HEK293 (cell line): ENCODE measurements around the gene RMP24.

ENCODE experiments used
- CTCF ChIA-PET: fragments of 350-600 bp; formaldehyde crosslinking; extraction: SDS; loops from one replicate; lab custom pipeline; 2021; ENCODE audit warnings: antibody characterized with exemption; lab: Yijun Ruan, JAX
- POLR2A ChIA-PET: fragments of 300-600 bp; formaldehyde crosslinking; extraction: SDS; loops from one replicate; lab custom pipeline; 2020; ENCODE audit warnings: antibody characterized with exemption, inconsistent platforms; lab: Yijun Ruan, JAX
- H3K27ac ChIP-seq: fragments of 200-500 bp; sonication (Bioruptor generic); 2 replicates; pipeline ENCODE4 v1.5.1; 2014; ENCODE audit warnings: low read depth, low read length, control low read depth, inconsistent platforms; ENCODE audit errors: extremely low read depth
- H3K36me3 ChIP-seq, 2 experiments: fragments of 200-500 bp in 1 of 2; sonication (Bioruptor generic) in 1 of 2; 1 replicate in 1 of 2; 2 replicates in 1 of 2; pipeline ENCODE4 v1.5.1; 2014 to 2017; ENCODE audit warnings: inconsistent platforms in 2 of 2, low read length in 2 of 2; ENCODE audit not compliant: control insufficient read depth in 2 of 2, insufficient read depth in 1 of 2
- H3K4me1 ChIP-seq: fragments of 200-500 bp; sonication (Bioruptor generic); 2 replicates; pipeline ENCODE4 v1.5.1; 2014; ENCODE audit warnings: mild to moderate bottlenecking, low read length, inconsistent platforms; ENCODE audit not compliant: control insufficient read depth, insufficient read depth
- H3K4me3 ChIP-seq: 2 replicates; pipeline ENCODE4 v1.5.1; 2011; ENCODE audit warnings: low read depth, mild to moderate bottlenecking, control low read depth, low read length, moderate library complexity
- H3K9me3 ChIP-seq: fragments of 200-500 bp; sonication (Bioruptor generic); 2 replicates; pipeline ENCODE4 v1.5.1; 2014; ENCODE audit warnings: low read depth, low read length, inconsistent platforms; ENCODE audit not compliant: control insufficient read depth, insufficient read depth
- EGR2 ChIP-seq: fragments of 450-650 bp; formaldehyde crosslinking; IDR thresholded peaks from 2 replicates; pipeline ENCODE4 v1.5.1; 2016; ENCODE audit warnings: low read depth, missing biosample characterization, missing genetic modification characterization
- GLIS2 ChIP-seq: fragments of 450-650 bp; formaldehyde crosslinking; IDR thresholded peaks from 2 replicates; pipeline ENCODE4 v1.5.1; 2016; ENCODE audit warnings: missing biosample characterization, missing genetic modification characterization
- MEIS1 ChIP-seq: sonication (generic); formaldehyde crosslinking; IDR thresholded peaks from 2 replicates; pipeline ENCODE4 v1.8.1; 2022; ENCODE audit warnings: missing genetic modification reagents, mild to moderate bottlenecking, borderline replicate concordance
- ZFP3 ChIP-seq: fragments of 450-650 bp; formaldehyde crosslinking; IDR thresholded peaks from 2 replicates; pipeline ENCODE4 v1.5.1; 2016; ENCODE audit warnings: low read depth, missing biosample characterization, missing genetic modification characterization
- ZIC2 ChIP-seq: fragments of 450-650 bp; formaldehyde crosslinking; IDR thresholded peaks from 2 replicates; pipeline ENCODE4 v1.5.1; 2016; ENCODE audit warnings: missing biosample characterization, missing genetic modification characterization
- ZNF146 ChIP-seq: fragments of 450-650 bp; formaldehyde crosslinking; IDR thresholded peaks from 2 replicates; pipeline ENCODE4 v1.5.1; 2016; ENCODE audit warnings: missing biosample characterization, missing genetic modification characterization
- ZNF214 ChIP-seq: fragments of 450-650 bp; formaldehyde crosslinking; IDR thresholded peaks from 2 replicates; pipeline ENCODE4 v1.5.1; 2017; ENCODE audit warnings: missing biosample characterization, mild to moderate bottlenecking, missing genetic modification characterization, borderline replicate concordance
- ZNF311 ChIP-seq: fragments of 450-650 bp; formaldehyde crosslinking; IDR thresholded peaks from 2 replicates; pipeline ENCODE4 v1.5.1; 2017; ENCODE audit warnings: missing biosample characterization, missing genetic modification characterization, borderline replicate concordance
- ZNF354C ChIP-seq: fragments of 450-650 bp; formaldehyde crosslinking; IDR thresholded peaks from 2 replicates; pipeline ENCODE4 v1.5.1; 2016; ENCODE audit warnings: missing biosample characterization, missing genetic modification characterization, low read depth, borderline replicate concordance
- ZNF560 ChIP-seq: fragments of 450-650 bp; formaldehyde crosslinking; IDR thresholded peaks from 2 replicates; pipeline ENCODE4 v1.5.1; 2017; ENCODE audit warnings: missing biosample characterization, missing genetic modification characterization, borderline replicate concordance
- ZNF701 ChIP-seq: fragments of 450-650 bp; formaldehyde crosslinking; IDR thresholded peaks from 2 replicates; pipeline ENCODE4 v1.5.1; 2016; ENCODE audit warnings: missing biosample characterization, missing genetic modification characterization
- ZSCAN23 ChIP-seq: fragments of 450-650 bp; formaldehyde crosslinking; IDR thresholded peaks from 2 replicates; pipeline ENCODE4 v1.5.1; 2016; ENCODE audit warnings: missing biosample characterization, missing genetic modification characterization
- ZSCAN30 ChIP-seq: fragments of 450-650 bp; IDR thresholded peaks from 2 replicates; pipeline ENCODE4 v1.5.1; 2018; ENCODE audit warnings: missing biosample characterization, mild to moderate bottlenecking, missing genetic modification characterization, moderate library complexity
- TF ChIP-seq, protein P1 (sequence below): fragments of 450-650 bp; formaldehyde crosslinking; IDR thresholded peaks from 2 replicates; pipeline ENCODE4 v1.5.1; 2016; ENCODE audit warnings: missing biosample characterization, missing genetic modification characterization
- TF ChIP-seq, protein P2 (sequence below): fragments of 450-650 bp; IDR thresholded peaks from 2 replicates; pipeline ENCODE4 v1.5.1; 2018; ENCODE audit warnings: missing biosample characterization, mild to moderate bottlenecking, missing genetic modification characterization
- TF ChIP-seq, protein P3 (sequence below): fragments of 450-650 bp; formaldehyde crosslinking; conservative IDR thresholded peaks from 2 replicates; pipeline ENCODE4 v1.5.1; 2016; ENCODE audit warnings: low read depth, missing biosample characterization, missing genetic modification characterization
- TF ChIP-seq, protein P4 (sequence below): fragments of 450-650 bp; formaldehyde crosslinking; IDR thresholded peaks from 2 replicates; pipeline ENCODE4 v1.5.1; 2016; ENCODE audit warnings: missing biosample characterization, missing genetic modification characterization, borderline replicate concordance
- TF ChIP-seq, protein P5 (sequence below): fragments of 450-650 bp; formaldehyde crosslinking; IDR thresholded peaks from 2 replicates; pipeline ENCODE4 v1.5.1; 2017; ENCODE audit warnings: missing biosample characterization, missing genetic modification characterization
- TF ChIP-seq, protein P6 (sequence below): fragments of 450-650 bp; formaldehyde crosslinking; IDR thresholded peaks from 2 replicates; pipeline ENCODE4 v1.5.1; 2017; ENCODE audit warnings: missing biosample characterization, missing genetic modification characterization
- TF ChIP-seq, protein P7 (sequence below): fragments of 450-650 bp; formaldehyde crosslinking; IDR thresholded peaks from 2 replicates; pipeline ENCODE4 v1.5.1; 2016; ENCODE audit warnings: missing biosample characterization, missing genetic modification characterization

RMP24 gene

DNA sequence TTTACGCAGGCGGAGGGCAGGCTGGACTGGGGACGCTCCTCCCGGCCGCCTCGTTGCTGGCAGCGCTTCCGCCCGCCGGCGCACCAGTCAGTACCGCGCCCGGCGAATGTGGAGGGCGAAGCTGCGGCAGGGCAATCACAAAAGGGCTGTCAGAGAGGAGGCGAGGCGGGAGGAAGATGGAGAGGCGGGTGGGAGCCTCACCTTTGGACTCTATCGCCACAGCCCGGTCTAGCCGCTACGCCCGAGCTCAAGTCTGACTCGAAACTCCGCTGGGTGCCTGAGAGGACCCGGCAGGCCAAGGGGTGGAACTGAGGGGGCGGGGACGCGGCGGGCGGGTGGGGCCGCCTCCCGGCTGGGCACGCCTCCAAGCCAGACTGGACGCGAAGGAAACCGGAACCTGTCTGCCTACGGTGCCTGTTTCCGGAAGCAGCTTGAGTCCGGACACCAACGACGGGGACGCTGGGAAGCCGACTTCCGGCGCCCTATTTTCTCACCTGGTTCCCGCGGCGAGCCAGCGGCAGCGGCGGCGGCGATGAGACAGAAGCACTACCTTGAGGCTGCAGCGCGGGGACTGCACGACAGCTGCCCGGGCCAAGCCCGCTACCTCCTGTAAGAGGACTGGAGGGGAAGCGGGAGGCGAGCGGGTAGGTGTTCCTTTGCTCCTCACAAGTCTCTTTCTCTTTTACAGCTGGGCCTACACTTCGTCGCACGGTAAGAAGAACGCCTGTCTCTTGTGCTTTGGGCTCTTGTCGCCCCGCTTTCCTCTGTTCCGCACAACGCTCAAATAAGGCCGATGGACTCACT lies at the start of gene RMP24:
TSS of gene RMP24 (plus strand) at position 483 of the 804 bp plus-strand sequence.
- Histone ChIP-seq H3K9me3 (no peaks in the 10 kb centered on the region), H3K4me1 (no peaks in the 10 kb centered on the region; the same call in 1 of the 2 replicates), H3K27ac (peak within 1 kb of the TSS; percentile 51; the same call in 1 of the 2 replicates), H3K36me3 (peaks cover 11 to 41% of the 10 kb centered on the region in 2 experiments), H3K4me3 (peak within 1 kb of the TSS; percentile 97)
- CTCF ChIA-PET = interaction anchor here (0.8 to 1.1 kb wide), 2 partner anchors 22 to 216 kb away, joined by 3 to 4 read pairs; no protein-coding TSS in a partner anchor
- POLR2A ChIA-PET = interaction anchor here (0.5 to 1.2 kb wide), 12 partner anchors 11 to 589 kb away, joined by 3 to 6 read pairs (median 4); partner anchors contain the start of genes ELP2 and SLC39A6
- peak; percentile 64 for TF ChIP-seq EGR2 (tag by site-specific recombination)
- TF ChIP-seq ZFP3 = no peak
- no peak for TF ChIP-seq ZNF311 (tag by site-specific recombination)
- TF ChIP-seq, protein P1, sequence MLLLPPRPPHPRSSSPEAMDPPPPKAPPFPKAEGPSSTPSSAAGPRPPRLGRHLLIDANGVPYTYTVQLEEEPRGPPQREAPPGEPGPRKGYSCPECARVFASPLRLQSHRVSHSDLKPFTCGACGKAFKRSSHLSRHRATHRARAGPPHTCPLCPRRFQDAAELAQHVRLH (tag by site-specific recombination) = peak; percentile 65; the same call in 1 of the 2 replicates
- TF ChIP-seq, protein P2, sequence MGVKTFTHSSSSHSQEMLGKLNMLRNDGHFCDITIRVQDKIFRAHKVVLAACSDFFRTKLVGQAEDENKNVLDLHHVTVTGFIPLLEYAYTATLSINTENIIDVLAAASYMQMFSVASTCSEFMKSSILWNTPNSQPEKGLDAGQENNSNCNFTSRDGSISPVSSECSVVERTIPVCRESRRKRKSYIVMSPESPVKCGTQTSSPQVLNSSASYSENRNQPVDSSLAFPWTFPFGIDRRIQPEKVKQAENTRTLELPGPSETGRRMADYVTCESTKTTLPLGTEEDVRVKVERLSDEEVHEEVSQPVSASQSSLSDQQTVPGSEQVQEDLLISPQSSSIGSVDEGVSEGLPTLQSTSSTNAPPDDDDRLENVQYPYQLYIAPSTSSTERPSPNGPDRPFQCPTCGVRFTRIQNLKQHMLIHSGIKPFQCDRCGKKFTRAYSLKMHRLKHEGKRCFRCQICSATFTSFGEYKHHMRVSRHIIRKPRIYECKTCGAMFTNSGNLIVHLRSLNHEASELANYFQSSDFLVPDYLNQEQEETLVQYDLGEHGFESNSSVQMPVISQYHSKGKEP (tag by site-specific recombination) = no peak
- no peak for TF ChIP-seq ZNF560 (tag by site-specific recombination)
- TF ChIP-seq ZNF701 = no peak
- TF ChIP-seq, protein P3, sequence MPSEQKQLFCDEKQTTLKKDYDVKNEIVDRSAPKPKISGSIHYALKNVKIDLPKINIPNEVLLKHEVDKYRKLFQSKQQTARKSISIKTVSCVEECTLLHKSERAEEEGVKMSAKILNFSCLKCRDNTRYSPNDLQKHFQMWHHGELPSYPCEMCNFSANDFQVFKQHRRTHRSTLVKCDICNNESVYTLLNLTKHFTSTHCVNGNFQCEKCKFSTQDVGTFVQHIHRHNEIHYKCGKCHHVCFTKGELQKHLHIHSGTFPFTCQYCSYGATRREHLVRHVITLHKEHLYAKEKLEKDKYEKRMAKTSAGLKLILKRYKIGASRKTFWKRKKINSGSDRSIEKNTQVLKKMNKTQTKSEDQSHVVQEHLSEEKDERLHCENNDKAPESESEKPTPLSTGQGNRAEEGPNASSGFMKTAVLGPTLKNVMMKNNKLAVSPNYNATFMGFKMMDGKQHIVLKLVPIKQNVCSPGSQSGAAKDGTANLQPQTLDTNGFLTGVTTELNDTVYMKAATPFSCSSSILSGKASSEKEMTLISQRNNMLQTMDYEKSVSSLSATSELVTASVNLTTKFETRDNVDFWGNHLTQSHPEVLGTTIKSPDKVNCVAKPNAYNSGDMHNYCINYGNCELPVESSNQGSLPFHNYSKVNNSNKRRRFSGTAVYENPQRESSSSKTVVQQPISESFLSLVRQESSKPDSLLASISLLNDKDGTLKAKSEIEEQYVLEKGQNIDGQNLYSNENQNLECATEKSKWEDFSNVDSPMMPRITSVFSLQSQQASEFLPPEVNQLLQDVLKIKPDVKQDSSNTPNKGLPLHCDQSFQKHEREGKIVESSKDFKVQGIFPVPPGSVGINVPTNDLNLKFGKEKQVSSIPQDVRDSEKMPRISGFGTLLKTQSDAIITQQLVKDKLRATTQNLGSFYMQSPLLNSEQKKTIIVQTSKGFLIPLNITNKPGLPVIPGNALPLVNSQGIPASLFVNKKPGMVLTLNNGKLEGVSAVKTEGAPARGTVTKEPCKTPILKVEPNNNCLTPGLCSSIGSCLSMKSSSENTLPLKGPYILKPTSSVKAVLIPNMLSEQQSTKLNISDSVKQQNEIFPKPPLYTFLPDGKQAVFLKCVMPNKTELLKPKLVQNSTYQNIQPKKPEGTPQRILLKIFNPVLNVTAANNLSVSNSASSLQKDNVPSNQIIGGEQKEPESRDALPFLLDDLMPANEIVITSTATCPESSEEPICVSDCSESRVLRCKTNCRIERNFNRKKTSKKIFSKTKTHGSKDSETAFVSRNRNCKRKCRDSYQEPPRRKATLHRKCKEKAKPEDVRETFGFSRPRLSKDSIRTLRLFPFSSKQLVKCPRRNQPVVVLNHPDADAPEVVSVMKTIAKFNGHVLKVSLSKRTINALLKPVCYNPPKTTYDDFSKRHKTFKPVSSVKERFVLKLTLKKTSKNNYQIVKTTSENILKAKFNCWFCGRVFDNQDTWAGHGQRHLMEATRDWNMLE = peak; percentile 62
- peak; percentile 97 for TF ChIP-seq GLIS2 (tag by site-specific recombination)
- TF ChIP-seq ZIC2 (tag by site-specific recombination) = peak; percentile 42
- TF ChIP-seq, protein P4, sequence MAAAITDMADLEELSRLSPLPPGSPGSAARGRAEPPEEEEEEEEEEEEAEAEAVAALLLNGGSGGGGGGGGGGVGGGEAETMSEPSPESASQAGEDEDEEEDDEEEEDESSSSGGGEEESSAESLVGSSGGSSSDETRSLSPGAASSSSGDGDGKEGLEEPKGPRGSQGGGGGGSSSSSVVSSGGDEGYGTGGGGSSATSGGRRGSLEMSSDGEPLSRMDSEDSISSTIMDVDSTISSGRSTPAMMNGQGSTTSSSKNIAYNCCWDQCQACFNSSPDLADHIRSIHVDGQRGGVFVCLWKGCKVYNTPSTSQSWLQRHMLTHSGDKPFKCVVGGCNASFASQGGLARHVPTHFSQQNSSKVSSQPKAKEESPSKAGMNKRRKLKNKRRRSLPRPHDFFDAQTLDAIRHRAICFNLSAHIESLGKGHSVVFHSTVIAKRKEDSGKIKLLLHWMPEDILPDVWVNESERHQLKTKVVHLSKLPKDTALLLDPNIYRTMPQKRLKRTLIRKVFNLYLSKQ = no peak
- no peak for TF ChIP-seq ZNF214
- TF ChIP-seq MEIS1 (CRISPR knock-in tag) = no peak
- TF ChIP-seq ZSCAN30 (tag by site-specific recombination) = peak; percentile 85
- 0 out of 2 replicates have a peak, but pooled peaks have one; percentile 17 for TF ChIP-seq ZSCAN23 (tag by site-specific recombination)
- TF ChIP-seq, protein P5, sequence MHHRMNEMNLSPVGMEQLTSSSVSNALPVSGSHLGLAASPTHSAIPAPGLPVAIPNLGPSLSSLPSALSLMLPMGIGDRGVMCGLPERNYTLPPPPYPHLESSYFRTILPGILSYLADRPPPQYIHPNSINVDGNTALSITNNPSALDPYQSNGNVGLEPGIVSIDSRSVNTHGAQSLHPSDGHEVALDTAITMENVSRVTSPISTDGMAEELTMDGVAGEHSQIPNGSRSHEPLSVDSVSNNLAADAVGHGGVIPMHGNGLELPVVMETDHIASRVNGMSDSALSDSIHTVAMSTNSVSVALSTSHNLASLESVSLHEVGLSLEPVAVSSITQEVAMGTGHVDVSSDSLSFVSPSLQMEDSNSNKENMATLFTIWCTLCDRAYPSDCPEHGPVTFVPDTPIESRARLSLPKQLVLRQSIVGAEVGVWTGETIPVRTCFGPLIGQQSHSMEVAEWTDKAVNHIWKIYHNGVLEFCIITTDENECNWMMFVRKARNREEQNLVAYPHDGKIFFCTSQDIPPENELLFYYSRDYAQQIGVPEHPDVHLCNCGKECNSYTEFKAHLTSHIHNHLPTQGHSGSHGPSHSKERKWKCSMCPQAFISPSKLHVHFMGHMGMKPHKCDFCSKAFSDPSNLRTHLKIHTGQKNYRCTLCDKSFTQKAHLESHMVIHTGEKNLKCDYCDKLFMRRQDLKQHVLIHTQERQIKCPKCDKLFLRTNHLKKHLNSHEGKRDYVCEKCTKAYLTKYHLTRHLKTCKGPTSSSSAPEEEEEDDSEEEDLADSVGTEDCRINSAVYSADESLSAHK = no peak; the same call in 1 of the 2 replicates
- TF ChIP-seq, protein P6, sequence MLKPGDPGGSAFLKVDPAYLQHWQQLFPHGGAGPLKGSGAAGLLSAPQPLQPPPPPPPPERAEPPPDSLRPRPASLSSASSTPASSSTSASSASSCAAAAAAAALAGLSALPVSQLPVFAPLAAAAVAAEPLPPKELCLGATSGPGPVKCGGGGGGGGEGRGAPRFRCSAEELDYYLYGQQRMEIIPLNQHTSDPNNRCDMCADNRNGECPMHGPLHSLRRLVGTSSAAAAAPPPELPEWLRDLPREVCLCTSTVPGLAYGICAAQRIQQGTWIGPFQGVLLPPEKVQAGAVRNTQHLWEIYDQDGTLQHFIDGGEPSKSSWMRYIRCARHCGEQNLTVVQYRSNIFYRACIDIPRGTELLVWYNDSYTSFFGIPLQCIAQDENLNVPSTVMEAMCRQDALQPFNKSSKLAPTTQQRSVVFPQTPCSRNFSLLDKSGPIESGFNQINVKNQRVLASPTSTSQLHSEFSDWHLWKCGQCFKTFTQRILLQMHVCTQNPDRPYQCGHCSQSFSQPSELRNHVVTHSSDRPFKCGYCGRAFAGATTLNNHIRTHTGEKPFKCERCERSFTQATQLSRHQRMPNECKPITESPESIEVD = no peak
- TF ChIP-seq, protein P7, sequence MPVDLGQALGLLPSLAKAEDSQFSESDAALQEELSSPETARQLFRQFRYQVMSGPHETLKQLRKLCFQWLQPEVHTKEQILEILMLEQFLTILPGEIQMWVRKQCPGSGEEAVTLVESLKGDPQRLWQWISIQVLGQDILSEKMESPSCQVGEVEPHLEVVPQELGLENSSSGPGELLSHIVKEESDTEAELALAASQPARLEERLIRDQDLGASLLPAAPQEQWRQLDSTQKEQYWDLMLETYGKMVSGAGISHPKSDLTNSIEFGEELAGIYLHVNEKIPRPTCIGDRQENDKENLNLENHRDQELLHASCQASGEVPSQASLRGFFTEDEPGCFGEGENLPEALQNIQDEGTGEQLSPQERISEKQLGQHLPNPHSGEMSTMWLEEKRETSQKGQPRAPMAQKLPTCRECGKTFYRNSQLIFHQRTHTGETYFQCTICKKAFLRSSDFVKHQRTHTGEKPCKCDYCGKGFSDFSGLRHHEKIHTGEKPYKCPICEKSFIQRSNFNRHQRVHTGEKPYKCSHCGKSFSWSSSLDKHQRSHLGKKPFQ (tag by site-specific recombination) = no peak
- no peak for TF ChIP-seq ZNF354C
- TF ChIP-seq ZNF146 = no peak
